Activated CD8-positive, alpha-beta memory T cell treated with anti-CD3 and anti-CD28 coated beads for 1 hour (primary cell): ENCODE measurements around the gene ARHGAP10.

Source experiments
- DNase-seq, 2 donors: peaks; one replicate each; pipeline ENCODE4 v3.0.0-alpha.2; 2020; ENCODE audit warnings: low read depth in 1 of 2; ENCODE audit errors: extremely low read depth in 1 of 2

Gene ARHGAP10

DNA sequence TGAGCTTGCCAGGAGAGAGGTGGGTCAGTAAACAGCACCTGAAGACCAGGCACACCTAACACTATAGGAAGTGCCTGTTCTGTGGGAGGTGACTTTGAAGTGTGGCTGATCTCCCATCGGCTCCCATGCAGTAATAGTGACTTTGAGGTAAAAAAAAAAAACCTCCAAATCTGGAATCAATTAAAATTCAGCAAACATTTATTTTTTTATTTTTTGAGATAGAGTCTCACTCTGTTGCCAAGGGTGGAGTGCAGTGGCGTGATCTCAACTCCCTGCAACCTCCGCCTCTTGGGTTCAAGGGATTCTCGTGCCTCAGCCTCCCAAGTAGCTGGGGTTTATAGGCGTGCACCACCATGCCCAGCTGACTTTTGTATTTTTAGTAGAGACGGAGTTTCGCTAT lies 32.4 kb downstream of the ARHGAP10 start:
- no peak for DNase-seq

DNA sequence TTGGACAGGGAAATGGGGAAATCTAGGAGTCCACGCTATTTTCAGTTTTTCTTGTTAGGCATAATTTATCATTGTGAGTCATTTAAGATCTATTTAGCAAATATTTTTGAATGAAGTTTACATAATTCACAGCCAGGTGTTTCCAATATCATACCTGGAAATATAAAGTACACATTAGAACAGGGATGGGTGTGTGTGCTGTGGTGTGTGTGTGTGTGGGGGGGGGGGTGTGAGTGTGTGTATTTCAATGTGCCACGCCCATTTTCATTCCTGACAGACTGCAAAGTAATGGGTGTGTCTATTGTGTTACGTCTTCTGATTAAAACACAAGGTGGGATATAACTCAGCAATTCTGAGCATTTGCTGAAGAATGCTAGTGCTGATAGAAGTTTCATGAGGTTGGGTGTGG lies 33.2 kb downstream of the ARHGAP10 start:
- DNase-seq = no peak

DNA sequence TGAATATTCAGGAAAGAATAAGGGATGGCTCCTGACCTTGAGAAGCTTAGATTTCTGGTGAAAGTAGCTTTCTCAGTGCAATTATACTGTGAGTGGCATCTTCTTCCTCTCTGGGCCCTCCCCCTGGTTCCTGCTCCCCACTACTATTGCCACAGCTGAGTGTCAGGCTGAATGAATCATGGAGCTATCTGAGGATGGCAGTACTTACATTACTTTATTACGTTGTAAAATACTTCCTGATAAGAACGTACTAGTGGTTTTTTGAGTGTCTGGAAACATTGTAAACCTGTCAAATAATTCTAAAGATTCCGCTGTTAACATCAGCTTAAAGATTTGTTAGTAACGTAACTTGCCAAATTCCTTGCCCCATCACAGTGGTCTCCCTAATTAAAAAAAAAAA lies 36.2 kb downstream of the ARHGAP10 start:
- no peak for DNase-seq

DNA sequence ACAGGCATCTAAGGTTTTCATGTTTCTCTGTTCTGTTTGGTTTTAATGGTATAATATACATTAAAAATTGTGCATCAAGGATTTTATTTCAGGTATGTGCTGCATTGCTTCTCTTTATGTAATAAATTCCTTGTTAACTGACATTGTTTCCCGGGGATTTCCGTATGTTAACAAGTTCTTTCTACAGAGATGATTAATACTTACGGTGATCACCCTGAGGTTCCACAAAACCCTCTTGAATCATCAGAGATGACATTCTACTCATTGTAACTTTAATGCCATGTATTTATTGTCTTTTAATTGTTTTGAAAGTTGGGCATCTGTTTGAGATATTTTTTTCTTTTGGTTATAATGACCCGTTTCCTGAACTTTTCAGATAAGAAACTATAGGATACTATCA lies 37.5 kb downstream of the ARHGAP10 start:
- no peak for DNase-seq

DNA sequence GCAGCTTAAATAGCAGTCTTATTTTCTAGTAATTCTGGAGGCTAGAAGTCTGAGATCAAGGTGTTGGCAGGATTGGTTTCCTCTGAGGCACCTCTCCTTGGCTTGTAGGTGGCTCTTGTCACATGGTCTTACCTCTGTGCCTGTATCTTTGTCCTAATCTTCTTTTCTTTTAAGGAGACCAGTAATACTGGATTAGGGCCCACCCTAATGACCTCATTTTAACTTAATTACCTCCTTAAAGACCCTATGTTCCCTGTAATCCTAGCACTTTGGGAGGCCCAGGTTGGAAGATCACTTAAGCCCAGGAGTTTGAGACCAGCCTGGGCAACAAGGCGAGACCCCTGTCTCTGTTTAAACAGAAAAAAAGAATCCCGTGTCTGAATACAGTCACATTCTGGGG lies 38.9 kb downstream of the ARHGAP10 start:
- DNase-seq = no peak

DNA sequence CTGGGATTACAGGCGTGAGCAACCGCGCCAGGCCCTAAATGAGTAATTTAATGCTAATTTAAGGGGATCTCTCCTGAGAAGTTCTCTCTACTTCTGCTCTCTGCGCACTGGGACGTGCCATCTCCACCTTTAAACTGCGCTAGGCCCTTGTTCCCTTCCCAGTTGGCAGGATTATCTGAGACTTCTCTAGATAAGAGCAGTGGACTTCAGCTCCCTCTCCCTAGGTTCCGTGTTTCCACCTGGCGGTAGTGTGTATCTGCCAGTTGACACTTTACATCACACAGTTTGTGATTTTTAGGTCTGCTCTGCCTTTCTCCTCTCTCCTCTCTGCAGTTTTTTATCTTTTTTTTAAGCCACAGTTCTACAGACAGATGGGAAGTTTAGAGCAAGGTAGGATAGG lies 40.2 kb downstream of the ARHGAP10 start:
- DNase-seq = no peak

DNA sequence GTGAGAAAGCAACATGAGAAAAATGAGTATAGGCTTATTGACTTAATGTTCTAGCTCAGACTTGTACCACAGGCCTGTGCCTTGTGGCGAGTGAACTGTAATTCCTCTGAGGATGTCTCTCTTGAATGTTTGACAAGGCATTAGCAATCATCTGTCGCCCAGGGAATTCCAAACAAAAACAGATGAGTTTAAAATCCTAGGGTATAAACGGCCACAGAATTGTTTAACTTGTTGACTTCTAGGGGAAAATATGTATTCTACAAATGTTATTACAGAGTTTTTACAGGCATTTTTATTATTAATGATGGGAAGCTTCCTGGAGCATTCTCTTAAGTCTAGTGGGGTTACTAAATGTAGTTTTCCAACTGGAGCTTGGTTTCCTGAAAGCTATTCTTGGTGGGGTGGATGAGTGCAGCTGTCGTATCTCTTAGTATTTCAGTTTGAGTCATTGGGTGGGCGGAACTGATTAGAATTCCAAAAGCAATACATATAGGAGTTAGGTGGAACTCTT lies 40.6 kb downstream of the ARHGAP10 start:
- DNase-seq = no peak

DNA sequence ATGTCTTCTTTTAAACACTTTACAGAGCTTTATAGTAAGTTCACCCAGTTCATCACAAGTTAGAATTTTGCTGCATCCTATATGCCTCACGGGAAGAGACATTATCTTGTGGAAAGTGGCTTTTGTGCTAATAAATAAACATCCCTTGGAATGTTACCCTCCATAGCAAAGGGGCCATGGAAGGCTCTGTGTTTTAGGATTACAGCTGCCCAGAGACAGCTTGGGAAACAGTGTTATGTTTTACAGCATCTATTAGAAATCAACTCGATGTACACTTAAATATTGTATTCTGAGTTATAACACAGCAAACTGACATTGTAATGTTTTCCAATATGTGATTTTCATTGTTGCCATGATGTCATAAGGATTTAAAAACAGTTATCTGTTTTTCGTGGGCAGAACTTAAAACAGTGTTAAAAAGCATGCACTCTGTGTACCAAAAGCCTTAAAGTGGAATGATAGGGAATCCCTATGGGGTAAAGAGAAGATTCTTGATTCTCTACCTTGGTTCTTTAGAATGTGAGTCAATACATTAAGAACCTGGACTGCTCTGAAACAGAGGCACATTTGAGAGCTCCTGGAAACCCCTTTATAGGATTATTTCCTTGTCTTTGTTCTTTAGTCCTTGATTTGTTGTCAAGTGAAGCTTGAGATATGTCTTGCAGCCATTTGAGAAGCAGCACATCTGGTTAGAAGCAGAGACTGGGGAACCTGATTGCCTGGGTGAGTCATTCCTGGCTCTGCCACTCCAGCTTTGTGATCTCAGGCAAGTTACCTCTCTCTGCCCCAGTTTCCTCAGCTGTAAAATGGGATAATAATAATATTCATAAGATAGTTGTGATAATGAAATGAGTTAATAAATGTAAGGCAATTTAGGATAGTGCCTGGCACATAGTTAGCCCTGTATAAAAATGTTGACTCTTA lies 41.6 kb downstream of the ARHGAP10 start:
- DNase-seq = no peak

DNA sequence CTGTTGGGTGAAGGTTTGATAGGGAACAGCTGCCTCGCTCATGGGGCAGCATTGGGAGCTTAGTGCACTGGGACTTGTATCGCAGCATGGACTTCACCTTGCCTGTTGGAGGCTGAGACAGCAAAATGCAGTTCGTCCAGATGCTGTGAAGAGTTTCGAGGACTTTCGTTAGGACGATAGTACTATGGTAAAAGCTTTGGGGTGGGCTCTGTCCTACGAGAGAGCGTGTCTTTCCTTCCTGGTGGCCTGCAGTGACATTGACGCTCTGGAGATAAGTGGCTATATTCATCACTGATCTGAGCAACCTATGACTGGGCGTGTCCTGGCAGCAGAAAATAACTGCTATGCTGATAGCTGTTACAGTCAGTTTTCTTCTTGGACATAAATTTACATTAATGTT lies 44.8 kb downstream of the ARHGAP10 start:
- no peak for DNase-seq

DNA sequence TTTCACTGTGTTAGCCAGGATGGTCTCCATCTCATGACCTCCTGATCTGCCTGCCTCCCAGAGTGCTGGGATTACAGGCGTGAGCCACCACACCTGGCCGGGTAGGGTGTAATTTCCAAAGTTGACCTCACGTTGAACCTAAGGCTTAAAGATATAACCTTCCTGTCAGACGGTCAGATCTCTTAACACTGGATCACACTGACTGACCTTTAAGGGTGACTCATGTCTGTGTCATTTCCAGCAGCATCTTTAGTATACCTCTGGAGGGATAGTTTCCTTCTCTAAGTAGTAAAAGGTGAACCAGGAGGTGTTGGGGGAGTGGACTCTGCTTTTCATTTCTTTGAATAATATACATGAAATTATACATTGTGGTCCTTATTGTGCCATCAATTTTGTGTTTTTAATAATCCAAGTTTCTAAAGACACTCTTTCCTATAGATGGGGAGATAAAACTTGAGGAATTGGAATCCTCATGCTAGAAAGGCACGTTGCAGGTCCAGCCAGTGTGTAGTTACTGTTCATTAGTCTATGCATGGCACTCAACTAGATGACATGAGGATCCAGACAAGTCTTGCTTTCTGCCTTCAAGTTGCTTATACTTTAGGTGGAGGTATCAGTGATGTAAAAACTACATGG lies 45.7 kb downstream of the ARHGAP10 start:
- no peak for DNase-seq

DNA sequence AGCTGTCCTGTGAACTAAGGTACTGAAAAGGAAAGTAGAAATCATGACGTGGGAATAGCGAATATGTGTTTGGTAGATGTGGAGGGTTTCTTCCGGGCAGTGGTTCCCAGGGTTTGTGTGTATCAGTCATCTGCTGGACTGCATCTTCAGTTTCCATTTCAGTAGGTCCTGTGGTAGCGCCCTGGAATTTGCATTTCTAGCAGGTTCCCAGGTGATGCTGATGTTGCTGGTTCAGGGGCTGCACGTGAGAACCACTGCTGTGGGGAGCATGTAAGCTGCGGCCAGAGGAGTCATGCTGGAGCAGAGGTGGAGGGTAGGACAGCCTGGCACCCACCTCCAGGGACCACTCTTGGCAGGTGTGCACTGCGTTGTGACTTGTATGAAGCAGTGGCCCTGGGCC lies 47.1 kb downstream of the ARHGAP10 start:
- DNase-seq = no peak

DNA sequence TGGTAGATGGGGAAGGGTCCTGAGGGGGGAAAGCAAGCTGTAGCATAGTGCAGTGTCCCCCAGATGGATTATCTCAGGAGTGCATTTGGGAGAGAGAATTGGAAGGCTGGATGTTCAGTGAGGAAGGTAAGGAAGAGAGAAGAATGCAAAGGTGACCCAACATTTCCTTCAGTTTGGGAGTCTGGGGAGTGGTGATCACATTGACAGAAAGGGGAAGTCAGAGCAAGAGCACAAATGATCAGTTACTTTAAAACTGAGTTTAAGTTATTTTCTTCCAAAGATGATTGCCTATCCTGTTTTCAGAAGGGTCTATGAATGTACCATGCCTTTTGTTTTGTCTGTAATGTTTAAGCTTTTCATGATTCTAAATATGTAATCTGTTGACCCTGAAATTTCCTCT lies 47.6 kb downstream of the ARHGAP10 start:
- no peak for DNase-seq

DNA sequence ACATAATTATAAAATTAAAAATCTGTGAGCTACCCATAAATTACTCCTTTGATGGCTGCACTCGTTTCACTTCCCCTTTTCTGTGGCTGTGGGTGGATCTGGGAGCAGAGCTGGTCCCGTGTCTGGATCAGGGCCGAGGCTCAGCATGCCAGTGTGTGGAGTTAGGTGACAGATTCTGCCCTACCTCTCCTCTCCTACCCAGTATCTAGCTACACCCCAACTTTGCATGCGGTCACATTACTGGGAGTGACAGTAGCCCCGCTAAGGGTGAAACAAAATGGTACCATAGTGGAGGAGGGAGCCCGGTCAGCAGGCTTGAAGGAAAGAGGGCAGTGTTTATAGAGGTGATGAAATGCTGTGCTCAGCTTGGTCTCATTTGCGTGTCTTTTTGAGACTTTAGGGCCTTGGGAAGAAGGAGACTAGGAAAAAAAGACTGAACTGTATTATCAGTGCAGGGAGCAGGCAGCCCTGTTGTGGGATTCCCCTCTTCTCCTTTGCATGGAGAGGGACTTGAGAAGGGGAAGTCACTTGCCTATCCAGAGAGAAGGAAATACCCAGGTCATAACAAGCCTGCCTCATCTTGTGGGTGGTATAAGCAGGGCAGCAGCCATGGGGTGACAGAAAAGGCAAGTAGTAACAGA lies 48.4 kb downstream of the ARHGAP10 start:
- DNase-seq = no peak

DNA sequence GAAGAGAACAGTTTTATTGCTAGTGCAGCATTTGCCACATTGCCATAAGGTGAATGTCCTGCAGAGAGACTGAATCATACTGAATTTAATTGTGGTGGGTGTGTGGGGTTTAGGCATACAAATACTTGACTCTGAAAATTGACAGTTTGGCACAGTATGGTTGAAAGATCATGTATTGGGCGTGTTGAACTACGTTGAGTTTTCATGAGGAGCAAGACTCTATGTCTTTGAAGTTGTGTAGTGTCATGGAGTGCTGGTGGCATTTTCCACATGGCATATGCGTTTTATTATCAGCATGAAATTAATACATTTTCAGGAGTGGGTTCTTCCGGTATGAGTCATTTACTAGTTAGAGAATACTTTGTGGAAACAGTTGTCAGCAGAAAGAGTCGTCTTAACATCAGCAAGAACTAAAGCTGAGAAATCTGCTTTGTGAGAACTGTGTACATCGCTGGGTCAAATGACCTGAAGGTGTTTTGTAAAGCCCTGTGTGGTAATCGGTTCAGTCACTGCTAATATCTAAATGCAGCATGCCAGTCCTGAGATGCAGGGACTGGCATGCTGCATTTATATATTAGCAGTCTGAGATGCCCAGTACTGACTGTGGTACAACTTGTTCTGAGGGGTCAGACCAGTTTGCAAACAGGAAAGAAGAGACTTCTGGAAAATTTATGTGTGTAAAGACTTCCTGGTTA lies 50.3 kb downstream of the ARHGAP10 start:
- DNase-seq = no peak

DNA sequence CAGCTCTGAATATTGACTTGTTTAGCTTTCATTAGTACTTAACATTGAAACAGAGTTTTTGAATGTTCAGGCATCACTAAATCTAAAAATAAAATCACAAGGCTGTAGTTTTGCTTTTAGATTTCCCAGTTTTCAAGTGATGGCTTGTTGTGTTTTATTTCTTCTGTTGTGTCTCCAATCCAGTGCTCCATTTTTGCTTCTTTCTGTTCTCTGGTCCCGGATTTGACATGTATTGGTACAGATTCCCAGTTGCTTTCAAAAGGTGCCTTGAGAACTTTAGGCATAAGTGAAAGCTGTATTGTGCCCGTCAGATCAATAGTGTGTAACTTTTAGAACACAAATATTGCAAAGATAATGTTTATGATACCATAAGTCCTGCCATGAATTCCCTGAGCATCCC lies 53.2 kb downstream of the ARHGAP10 start:
- no peak for DNase-seq

DNA sequence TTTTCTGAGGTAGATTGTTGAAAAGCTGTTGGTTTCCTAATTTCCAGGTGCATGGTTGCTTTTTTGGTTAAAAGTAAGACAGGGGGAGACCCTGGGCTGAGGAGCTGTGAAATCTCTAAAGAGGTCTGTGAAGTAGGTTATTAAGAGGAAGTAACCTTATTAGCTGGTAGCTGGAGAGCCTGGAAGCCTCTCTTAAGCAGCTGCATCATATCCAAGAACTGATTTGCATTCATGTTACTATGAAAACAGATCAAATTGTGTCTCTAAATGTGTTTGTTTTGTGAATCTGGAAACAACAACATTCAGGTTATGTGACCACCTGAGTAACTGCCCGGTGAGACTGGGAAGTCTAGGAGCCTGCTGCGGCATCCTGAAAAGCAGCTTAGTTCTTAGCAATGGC lies 54.1 kb downstream of the ARHGAP10 start:
- no peak for DNase-seq

DNA sequence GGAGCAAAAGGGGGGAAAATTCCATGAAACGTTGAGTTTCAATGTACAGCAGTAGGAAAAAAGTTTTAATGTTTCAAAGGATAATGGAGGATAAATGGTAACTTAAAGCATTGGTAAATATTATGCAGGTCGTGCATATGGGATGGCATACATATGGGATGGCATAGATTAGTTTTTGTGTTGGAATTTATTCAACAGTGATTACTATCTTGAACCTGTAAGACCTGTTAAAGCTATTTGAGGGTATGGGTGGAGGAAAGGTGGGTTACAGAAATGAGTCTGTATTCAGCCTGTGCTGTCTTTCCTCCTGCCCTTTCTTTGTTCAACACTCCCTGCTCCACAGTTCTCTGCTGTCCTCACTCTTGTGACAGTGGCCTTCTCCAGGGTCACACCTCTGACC lies 54.6 kb downstream of the ARHGAP10 start:
- DNase-seq = no peak

DNA sequence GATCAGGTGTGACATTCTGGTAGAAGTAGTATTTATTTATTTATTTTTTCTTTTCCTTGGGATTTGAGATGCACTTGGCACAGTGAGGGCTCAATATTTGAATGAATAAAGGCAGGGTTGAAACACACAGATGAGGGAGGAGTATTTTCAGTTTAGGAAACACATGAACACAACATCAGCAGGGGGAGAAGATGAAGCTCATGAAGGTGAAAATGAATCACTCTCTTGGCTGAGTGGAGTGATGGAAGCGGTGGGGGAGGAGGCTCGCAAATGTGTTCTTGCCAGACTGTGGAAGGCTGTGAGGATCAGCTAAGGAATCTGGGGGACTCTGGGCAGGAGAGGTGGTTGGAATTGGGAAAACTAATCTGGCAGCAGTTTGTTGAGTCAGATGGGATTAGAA lies 55.3 kb downstream of the ARHGAP10 start:
- DNase-seq = no peak

DNA sequence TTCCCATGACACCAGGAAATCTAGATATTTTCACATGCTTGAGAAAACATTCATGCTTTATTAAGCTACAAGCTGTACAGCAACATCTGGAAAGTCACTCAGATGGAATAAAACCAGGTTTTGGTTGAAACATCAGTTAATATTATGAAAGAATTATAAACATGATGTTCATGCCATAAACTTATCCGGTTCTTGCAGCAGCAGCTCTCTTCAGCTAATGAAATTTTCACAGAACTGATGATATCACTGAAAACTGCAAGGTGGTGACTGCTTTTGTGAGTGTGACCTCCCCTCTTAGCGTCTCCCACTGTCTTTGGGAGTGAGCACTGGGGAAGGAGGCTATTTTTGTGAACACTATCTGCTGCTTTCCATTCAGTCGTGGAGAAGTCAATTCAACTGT lies 56.9 kb downstream of the ARHGAP10 start:
- no peak for DNase-seq

DNA sequence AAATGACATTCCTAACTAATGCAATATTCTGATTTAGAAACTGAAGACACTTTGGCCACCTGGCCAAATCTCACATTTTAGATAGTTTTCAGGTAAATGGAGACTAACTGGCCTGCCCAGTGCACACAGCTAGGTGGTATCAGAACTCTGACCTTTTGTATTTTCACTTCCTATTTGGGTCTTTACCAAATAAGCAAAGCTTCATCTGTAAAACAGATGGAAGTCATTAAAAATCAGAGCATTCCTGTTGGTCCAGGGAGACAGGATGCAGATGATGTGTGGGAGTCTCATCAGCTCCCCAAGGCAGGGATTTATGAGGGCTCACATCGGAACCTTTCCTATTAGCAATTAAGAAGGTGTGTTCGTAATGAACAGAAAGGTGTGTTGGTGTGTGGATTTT lies 57.7 kb downstream of the ARHGAP10 start:
- DNase-seq = no peak

DNA sequence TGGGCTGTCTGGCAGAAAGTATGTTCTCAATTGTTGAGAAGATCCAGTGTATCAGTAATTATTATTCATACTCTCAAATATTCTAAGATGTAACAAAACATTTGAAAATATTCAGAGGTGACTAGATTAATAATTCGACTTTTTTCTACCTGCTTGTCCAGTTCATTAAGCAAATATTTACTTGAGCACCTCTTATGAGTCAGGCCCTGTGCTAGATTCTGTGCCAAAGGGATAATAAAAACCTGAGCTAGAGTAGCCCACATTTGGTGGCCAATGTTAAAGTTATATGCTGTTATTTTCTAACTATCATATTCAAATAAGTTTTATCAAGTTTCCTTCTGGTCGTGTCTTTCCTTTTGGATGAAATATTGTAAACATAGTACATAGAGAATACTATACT lies 58.5 kb downstream of the ARHGAP10 start:
- no peak for DNase-seq
